DND-41 (cell line): ENCODE results near the gene CYBB.
A peak's percentile ranks its signal among the peaks of the same experiment; 100 is the strongest.

Experiments used
- CTCF ChIP-seq: IDR thresholded peaks from 2 replicates; pipeline ENCODE4 v1.5.1; 2012; ENCODE audit warnings: borderline replicate concordance, low read length, moderate library complexity, mild to moderate bottlenecking; ENCODE audit not compliant: poor library complexity, severe bottlenecking; ENCODE audit errors: extremely low read depth
- EZH2 ChIP-seq: IDR thresholded peaks from 3 replicates; pipeline ENCODE4 v1.6.1; 2012; ENCODE audit warnings: borderline replicate concordance, low read depth, mild to moderate bottlenecking, moderate library complexity, low read length, inconsistent platforms; ENCODE audit not compliant: severe bottlenecking

GRCh38 chrX:37745354-37745753, 34.5 kb upstream of the CYBB start:
- TF ChIP-seq EZH2: no peak
- peak; percentile 84 for TF ChIP-seq CTCF
